OCI-LY7 (cell line): ENCODE measurements around the gene ABCC10. TPM values are rescaled to one million over a fixed set of nuclear protein-coding genes. Genes with fewer than 3 reads are reported as not detected.
A peak's percentile ranks its signal among the peaks of the same experiment; 100 is the strongest.

ENCODE experiments used
- BruUV-seq: library from RNA; stranded (reverse); fragments of 400-500 nt; replicated peaks from 2 replicates; lab custom pipeline; 2021; lab: Mats Ljungman, UMichigan
- CTCF ChIA-PET: fragments of 300-600 bp; sonication (Branson Sonifier 250); formaldehyde crosslinking; loops from one replicate; lab custom pipeline; 2022; ENCODE audit warnings: antibody characterized with exemption; ENCODE audit not compliant: unreplicated experiment; lab: Charles Lee
- POLR2A ChIA-PET: fragments of 300-600 bp; sonication (Branson Sonifier 250); formaldehyde crosslinking; loops from one replicate; lab custom pipeline; 2022; ENCODE audit warnings: antibody characterized with exemption; lab: Charles Lee
- DNase-seq: peaks from one replicate; pipeline ENCODE4 v3.0.0-alpha.2; 2015; ENCODE audit warnings: low spot score
- H2AFZ ChIP-seq: fragments of 200-600 bp; sonication (generic), shearing (Covaris generic); 2 replicates; pipeline ENCODE4 v1.6.1; 2014; ENCODE audit warnings: mild to moderate bottlenecking, antibody characterized with exemption, low read length, moderate library complexity
- H3K27ac ChIP-seq: fragments of 200-600 bp; sonication (generic); 2 replicates; pipeline ENCODE4 v1.5.1; 2014; ENCODE audit warnings: mixed run types, low read depth, mild to moderate bottlenecking, moderate library complexity, low read length, inconsistent platforms; ENCODE audit not compliant: poor library complexity, severe bottlenecking
- H3K36me3 ChIP-seq: fragments of 200-600 bp; sonication (generic); 2 replicates; pipeline ENCODE4 v1.6.1; 2014; ENCODE audit warnings: mild to moderate bottlenecking, antibody characterized with exemption, low read length, moderate library complexity, mixed read lengths; ENCODE audit not compliant: insufficient read depth
- H3K4me1 ChIP-seq: fragments of 200-600 bp; sonication (generic); 2 replicates; pipeline ENCODE4 v1.5.1; 2014; ENCODE audit warnings: mild to moderate bottlenecking, low read length; ENCODE audit not compliant: insufficient read depth, poor library complexity, severe bottlenecking
- H3K4me2 ChIP-seq: fragments of 200-600 bp; sonication (generic); 2 replicates; pipeline ENCODE4 v1.6.1; 2014; ENCODE audit warnings: mild to moderate bottlenecking, low read length
- H3K4me3 ChIP-seq: fragments of 200-600 bp; sonication (generic); 2 replicates; pipeline ENCODE4 v1.5.1; 2014; ENCODE audit warnings: mild to moderate bottlenecking, low read depth, low read length; ENCODE audit not compliant: poor library complexity, severe bottlenecking
- H3K79me2 ChIP-seq: fragments of 200-600 bp; sonication (generic); 2 replicates; pipeline ENCODE4 v1.6.1; 2016; ENCODE audit warnings: low read depth, mild to moderate bottlenecking, low read length, moderate library complexity, mixed read lengths; ENCODE audit not compliant: insufficient read depth
- H3K9me2 ChIP-seq: fragments of 200-600 bp; sonication (generic); 2 replicates; pipeline ENCODE4 v1.6.1; 2016; ENCODE audit warnings: mild to moderate bottlenecking, low read length, mixed read lengths; ENCODE audit not compliant: insufficient read depth
- H3K9me3 ChIP-seq: fragments of 200-600 bp; sonication (generic); 2 replicates; pipeline ENCODE4 v1.6.1; 2014; ENCODE audit warnings: mild to moderate bottlenecking, mixed run types, low read length, mixed read lengths
- H4K20me1 ChIP-seq: fragments of 200-600 bp; sonication (generic); 2 replicates; pipeline ENCODE4 v1.6.1; 2014; ENCODE audit warnings: mild to moderate bottlenecking, antibody characterized with exemption, low read length, moderate library complexity, mixed read lengths; ENCODE audit not compliant: insufficient read depth
- EZH2phosphoT487 ChIP-seq: fragments of 200-600 bp; sonication (generic); IDR thresholded peaks from 2 replicates; pipeline ENCODE4 v1.6.1; 2018; ENCODE audit warnings: low read depth, borderline replicate concordance, mild to moderate bottlenecking, mixed run types, antibody characterized with exemption, low read length, moderate library complexity, mixed read lengths
- intact Hi-C: fragments of 100-400 bp; cut with micrococcal nuclease; formaldehyde crosslinking; loops from one replicate; pipeline ENCODE4 v1.10.0; 2022; ENCODE audit not compliant: unreplicated experiment
- total RNA-seq, 2 experiments: library from RNA; depleted of rRNA in 1 of 2; stranded (reverse); fragments of >200 nt in 1 of 2; shearing (Covaris generic) in 1 of 2; gene quantifications; 2 replicates each; pipeline ENCODE4 v1.2.3, GENCODE V29; 2014 to 2022
- TF ChIP-seq, protein P1 (sequence below): fragments of 200-600 bp; sonication (generic); conservative IDR thresholded peaks from 2 replicates; pipeline ENCODE4 v1.5.1; 2014; ENCODE audit warnings: mild to moderate bottlenecking, antibody characterized with exemption, low read length, moderate library complexity, mixed read lengths

The ABCC10 gene
- total RNA-seq, 2 experiments from 2014 or later = 11.4 to 31.1 TPM

DNA sequence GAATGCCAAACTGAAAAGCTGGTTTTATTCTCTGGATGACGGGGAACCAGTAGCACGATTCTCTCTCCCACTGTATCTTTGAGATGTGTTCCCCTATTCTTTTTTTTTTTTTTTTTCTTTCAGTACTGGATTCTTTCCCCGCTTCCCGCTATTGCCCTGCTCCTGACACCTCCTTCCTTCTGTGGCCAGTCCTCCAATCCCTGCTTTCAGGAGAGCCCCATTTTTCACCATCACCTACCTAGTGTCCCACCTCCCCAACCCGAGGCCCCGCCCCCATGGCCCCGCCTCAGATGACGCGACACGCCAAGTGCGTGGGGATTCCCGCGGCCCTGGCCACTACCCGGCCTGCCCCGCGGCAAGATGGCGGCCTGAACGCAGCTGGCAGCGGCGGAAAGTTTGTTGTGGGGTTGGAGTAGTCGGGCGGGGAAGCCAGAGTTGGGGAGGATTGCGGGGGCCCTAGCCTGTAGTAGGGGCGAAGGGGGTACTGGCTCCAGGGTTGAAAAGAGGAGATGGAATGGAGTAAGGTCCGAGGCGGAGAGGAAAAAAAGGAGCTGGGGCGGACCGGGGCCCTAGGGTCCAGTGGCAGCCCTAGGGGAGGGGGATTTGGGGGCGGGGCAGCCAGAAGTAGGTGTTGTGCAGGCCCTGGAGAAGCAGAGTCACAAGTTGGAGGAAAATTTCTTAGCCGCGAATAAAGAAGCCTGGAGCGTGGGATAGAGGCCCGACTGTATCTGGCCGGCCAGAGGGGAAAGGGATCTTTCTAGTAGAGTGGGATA, 50.1 kb downstream of the ABCC10 start, which contains the start of gene TJAP1:
Gene TJAP1 (plus strand): TSS at position 336 of the 773 bp plus-strand sequence. CDS start 21,432 bp downstream, outside the sequence.
- intact Hi-C loops = loop anchor here (5.0 kb wide), 1 partner anchor 305 kb away; the partner anchor contains the start of gene SRF
- POLR2A ChIA-PET = interaction anchor here (0.6 to 2.1 kb wide), 13 partner anchors 9 to 483 kb away, joined by 3 to 6 read pairs (median 3); partner anchors contain the start of gene ZNF318
- peaks cover 8% of the 10 kb centered on the region; the same call in 1 of the 2 replicates for H3K79me2 ChIP-seq

DNA sequence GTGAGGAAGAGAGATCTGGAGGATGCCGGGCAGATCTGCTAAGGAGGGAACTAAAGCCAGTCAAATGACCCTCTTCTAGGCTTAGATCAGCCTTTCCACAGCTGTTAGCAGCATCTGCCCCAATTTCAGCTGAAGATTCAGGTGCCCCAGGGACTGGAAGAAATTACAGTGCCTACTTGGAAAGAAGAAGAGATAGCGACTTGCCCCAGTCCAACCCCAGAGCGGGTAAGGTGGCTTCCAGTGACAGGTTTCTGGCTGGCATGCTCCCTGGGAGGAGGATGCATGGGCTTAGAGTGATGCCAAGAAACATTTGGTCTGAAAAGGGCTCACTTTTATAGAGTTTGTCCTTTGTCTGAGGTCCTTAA, 50.6 kb downstream of the ABCC10 start:
- no peak overlapping the region for H3K27ac ChIP-seq
- peak overlapping the region; percentile 82 for H3K4me3 ChIP-seq
- peak; percentile 17 for DNase-seq
- intact Hi-C loops = loop anchor here (5.0 kb wide), 1 partner anchor 306 kb away; the partner anchor contains the start of gene SRF
- no peak for TF ChIP-seq EZH2phosphoT487
- TF ChIP-seq, protein P1, sequence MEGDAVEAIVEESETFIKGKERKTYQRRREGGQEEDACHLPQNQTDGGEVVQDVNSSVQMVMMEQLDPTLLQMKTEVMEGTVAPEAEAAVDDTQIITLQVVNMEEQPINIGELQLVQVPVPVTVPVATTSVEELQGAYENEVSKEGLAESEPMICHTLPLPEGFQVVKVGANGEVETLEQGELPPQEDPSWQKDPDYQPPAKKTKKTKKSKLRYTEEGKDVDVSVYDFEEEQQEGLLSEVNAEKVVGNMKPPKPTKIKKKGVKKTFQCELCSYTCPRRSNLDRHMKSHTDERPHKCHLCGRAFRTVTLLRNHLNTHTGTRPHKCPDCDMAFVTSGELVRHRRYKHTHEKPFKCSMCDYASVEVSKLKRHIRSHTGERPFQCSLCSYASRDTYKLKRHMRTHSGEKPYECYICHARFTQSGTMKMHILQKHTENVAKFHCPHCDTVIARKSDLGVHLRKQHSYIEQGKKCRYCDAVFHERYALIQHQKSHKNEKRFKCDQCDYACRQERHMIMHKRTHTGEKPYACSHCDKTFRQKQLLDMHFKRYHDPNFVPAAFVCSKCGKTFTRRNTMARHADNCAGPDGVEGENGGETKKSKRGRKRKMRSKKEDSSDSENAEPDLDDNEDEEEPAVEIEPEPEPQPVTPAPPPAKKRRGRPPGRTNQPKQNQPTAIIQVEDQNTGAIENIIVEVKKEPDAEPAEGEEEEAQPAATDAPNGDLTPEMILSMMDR = no peak
- POLR2A ChIA-PET = interaction anchor here (0.7 to 2.1 kb wide), 9 partner anchors 8 to 108 kb away, joined by 3 to 6 read pairs (median 3); partner anchors contain the start of gene ZNF318
- CTCF ChIA-PET = no interaction called here
- no TSS peak for BruUV-seq
- no peaks in the 10 kb centered on the region for H3K9me3 ChIP-seq
- H3K79me2 ChIP-seq = peaks cover 8% of the 10 kb centered on the region; the same call in 1 of the 2 replicates
- peak overlapping the region; percentile 89 for H3K4me2 ChIP-seq
- H2AFZ ChIP-seq = peak overlapping the region; percentile 96
- no peaks in the 10 kb centered on the region for H4K20me1 ChIP-seq
- H3K4me1 ChIP-seq = peaks cover 18% of the 10 kb centered on the region
- H3K9me2 ChIP-seq = no peaks in the 10 kb centered on the region
- H3K36me3 ChIP-seq = no peaks in the 10 kb centered on the region

More for the DNA sequence above, 50.1 kb downstream of the ABCC10 start, which contains the start of gene TJAP1:
- DNase-seq = peak; percentile 90
- Histone ChIP-seq H3K36me3 (no peaks in the 10 kb centered on the region), H4K20me1 (no peaks in the 10 kb centered on the region), H3K9me3 (no peaks in the 10 kb centered on the region), H2AFZ (peak within 1 kb of the TSS; percentile 96), H3K4me1 (peaks cover 18% of the 10 kb centered on the region), H3K9me2 (no peaks in the 10 kb centered on the region), H3K4me3 (peak within 1 kb of the TSS; percentile 82), H3K27ac (no peak within 1 kb of the TSS), H3K4me2 (peak within 1 kb of the TSS; percentile 89)
- CTCF ChIA-PET = interaction anchor here (0.7 kb wide), 1 partner anchor 1309 kb away, joined by 7 read pairs; no protein-coding TSS in a partner anchor
- TF ChIP-seq, protein P1 = no peak
- TF ChIP-seq EZH2phosphoT487 = no peak
- BruUV-seq = no TSS peak
